Measurements from ENCODE around the gene FBN2. TPM values are rescaled to one million over a fixed set of nuclear protein-coding genes. Genes with fewer than 3 reads are reported as not detected.
"Not testable (repeated sequence)": the region's sequence is repeated elsewhere in the genome, so short reads cannot be mapped to it uniquely, and the experiment has no call there.

The FBN2 gene
- total RNA-seq, 1 donor from 2014 or later = 34.1 TPM

DNA sequence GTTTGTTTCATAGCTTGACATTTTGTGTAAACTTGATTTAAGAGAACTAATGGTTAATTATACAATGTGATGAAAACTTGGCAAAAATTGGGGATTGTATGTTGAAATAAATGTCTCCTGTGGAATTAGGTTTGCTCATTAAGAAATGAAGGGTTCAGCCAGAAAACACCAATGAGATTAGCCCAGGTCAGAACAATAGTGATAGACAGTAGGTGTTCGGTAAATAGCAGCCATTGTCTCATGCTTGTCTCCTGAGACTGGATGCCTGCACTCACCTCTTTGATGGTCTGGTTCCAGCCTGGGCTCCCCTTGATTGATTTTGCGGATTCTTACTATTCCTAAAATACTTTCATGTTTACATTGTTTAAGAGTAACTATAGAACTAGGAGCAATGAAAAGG, 135.5 kb downstream of the FBN2 start:
- Histone ChIP-seq H3K9me3 (replicated peaks) (no peaks in the 10 kb centered on the region), H3K27me3 (ENCODE audit: low read depth) (no peaks in the 10 kb centered on the region), H3K4me1 (no peaks in the 10 kb centered on the region), H3K36me3 (no peaks in the 10 kb centered on the region), H3K4me3 (no peak overlapping the region), H3K27ac (replicated peaks) (no peak overlapping the region)
- DNase-seq = no peak
- intact Hi-C loops (cut with micrococcal nuclease) = no loop called here
- TF ChIP-seq, protein P1, sequence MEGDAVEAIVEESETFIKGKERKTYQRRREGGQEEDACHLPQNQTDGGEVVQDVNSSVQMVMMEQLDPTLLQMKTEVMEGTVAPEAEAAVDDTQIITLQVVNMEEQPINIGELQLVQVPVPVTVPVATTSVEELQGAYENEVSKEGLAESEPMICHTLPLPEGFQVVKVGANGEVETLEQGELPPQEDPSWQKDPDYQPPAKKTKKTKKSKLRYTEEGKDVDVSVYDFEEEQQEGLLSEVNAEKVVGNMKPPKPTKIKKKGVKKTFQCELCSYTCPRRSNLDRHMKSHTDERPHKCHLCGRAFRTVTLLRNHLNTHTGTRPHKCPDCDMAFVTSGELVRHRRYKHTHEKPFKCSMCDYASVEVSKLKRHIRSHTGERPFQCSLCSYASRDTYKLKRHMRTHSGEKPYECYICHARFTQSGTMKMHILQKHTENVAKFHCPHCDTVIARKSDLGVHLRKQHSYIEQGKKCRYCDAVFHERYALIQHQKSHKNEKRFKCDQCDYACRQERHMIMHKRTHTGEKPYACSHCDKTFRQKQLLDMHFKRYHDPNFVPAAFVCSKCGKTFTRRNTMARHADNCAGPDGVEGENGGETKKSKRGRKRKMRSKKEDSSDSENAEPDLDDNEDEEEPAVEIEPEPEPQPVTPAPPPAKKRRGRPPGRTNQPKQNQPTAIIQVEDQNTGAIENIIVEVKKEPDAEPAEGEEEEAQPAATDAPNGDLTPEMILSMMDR (IDR thresholded peaks at IDR 0.05; ENCODE audit: borderline replicate concordance) = no peak

DNA sequence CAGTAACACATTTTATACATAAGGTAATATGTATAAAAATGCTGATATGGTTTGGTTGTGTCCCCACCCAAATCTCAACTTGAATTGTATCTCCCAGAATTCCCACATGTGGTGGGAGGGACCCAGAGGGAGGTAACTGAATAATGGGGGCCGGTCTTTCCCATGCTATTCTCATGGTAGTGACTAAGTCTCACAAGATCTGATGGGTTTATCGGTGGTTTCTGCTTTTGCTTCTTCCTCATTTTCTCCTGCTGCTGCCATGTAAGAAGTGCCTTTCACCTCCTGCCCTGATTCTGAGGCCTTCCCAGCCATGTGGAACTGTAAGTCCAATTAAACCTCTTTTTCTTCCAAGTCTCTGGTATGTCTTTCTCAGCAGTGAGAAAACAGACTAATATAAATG, 137.3 kb downstream of the FBN2 start:
- H3K4me1 ChIP-seq; H3K4me3 ChIP-seq; H3K9me3 ChIP-seq (replicated peaks); H3K36me3 ChIP-seq; H3K27me3 ChIP-seq (ENCODE audit: low read depth); H3K27ac ChIP-seq (replicated peaks); DNase-seq; intact Hi-C loops (cut with micrococcal nuclease): not testable (repeated sequence)

DNA sequence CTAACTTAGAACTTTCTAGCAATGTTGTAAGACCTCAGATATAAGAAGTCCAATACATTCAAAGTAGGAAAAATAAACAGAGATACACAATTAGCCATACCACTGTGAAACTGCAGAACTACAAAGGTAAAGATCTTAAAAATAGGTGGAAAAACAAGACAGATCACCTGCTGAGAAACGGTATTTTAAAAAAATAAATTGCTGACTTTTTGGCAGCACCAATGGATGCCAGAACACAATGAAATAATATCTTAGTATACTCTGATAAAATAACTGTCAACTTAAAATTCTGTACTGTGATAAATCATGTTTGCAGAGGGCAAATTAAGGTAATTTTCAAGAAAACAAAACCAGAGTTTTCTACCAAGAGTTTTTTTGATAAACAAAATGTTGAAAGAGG, 138.9 kb downstream of the FBN2 start:
- DNase-seq = no peak
- intact Hi-C loops (cut with micrococcal nuclease) = no loop called here
- TF ChIP-seq, protein P1 (IDR thresholded peaks at IDR 0.05; ENCODE audit: borderline replicate concordance) = no peak

DNA sequence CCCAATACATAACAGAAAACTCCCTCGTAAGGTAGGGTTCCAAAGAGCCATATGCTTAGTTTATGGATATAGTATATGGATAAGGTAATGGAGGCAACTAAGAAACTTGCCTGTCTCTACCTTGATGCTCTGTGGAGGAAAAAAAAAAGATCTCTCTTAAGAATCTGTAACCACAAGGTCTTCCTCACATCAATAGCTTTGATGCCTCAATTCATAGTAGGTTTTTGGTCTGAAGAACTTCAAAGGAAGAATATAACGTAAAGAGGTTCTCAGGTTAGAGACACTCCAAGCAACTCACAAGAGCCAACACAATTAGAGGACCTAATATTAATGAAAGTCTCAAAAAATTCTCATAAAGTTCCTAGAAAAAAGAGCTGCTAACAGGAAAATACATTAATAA, 140.2 kb downstream of the FBN2 start:
- Histone ChIP-seq H3K36me3 (no peaks in the 10 kb centered on the region), H3K27me3 (ENCODE audit: low read depth) (no peaks in the 10 kb centered on the region), H3K9me3 (replicated peaks) (no peaks in the 10 kb centered on the region), H3K4me1 (peaks cover 8% of the 10 kb centered on the region), H3K27ac (replicated peaks) (no peak overlapping the region), H3K4me3 (no peak overlapping the region)
- TF ChIP-seq, protein P1 (IDR thresholded peaks at IDR 0.05; ENCODE audit: borderline replicate concordance) = no peak
- intact Hi-C loops (cut with micrococcal nuclease) = no loop called here
- no peak for DNase-seq

More for the DNA sequence above, 138.9 kb downstream of the FBN2 start:
- Histone ChIP-seq H3K27ac (replicated peaks) (no peak overlapping the region), H3K4me3 (no peak overlapping the region), H3K36me3 (no peaks in the 10 kb centered on the region), H3K9me3 (replicated peaks) (no peaks in the 10 kb centered on the region), H3K27me3 (ENCODE audit: low read depth) (no peaks in the 10 kb centered on the region), H3K4me1 (peaks cover 8% of the 10 kb centered on the region)

DNA sequence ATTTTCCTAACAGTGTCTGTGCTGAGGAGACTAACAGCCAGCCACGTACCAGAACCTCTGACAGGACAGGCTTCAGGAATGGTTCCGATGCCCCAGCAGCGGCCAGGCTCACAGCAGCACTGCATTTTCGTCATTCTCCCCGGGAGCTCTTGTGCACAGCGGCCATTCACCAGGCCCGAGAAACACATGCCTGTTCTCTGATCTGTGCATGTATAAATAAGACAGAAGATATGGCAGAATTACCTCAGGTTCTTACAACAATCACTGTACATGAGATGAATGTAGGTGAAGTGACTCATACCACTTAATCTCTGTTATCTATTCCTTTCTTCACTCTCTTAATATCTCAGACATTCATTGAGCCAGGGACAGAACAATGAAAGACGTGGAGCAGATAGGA, 143.0 kb downstream of the FBN2 start:
- intact Hi-C loops (cut with micrococcal nuclease) = no loop called here
- peak overlapping the region; percentile 53 for H3K27ac ChIP-seq (replicated peaks)
- H3K9me3 ChIP-seq (replicated peaks) = no peaks in the 10 kb centered on the region
- TF ChIP-seq, protein P1 (IDR thresholded peaks at IDR 0.05; ENCODE audit: borderline replicate concordance) = no peak
- no peak overlapping the region for H3K4me3 ChIP-seq
- DNase-seq = no peak
- no peaks in the 10 kb centered on the region for H3K36me3 ChIP-seq
- peaks cover 8% of the 10 kb centered on the region for H3K4me1 ChIP-seq
- H3K27me3 ChIP-seq (ENCODE audit: low read depth) = no peaks in the 10 kb centered on the region

DNA sequence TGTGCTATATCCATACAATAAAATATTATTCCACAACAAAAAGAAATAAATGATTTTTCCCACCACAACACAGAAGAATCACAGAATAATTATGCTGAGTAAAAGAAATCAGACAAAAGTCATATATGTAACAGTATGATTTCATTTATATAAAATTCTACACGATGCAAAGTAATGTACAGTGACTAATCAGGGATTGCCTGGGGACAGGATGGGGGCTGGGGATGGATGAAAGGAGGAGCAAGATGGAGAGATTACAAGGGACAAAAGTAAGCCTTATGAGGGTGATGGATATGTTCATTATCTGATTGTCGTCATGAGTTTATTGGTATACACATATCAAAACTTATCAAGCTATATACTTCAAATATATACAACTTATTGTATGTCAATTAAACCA, 154.0 kb downstream of the FBN2 start:
- intact Hi-C loops (cut with micrococcal nuclease) = no loop called here

More for the DNA sequence above, 154.0 kb downstream of the FBN2 start:
- Histone ChIP-seq H3K27ac (replicated peaks) (no peak overlapping the region), H3K36me3 (no peaks in the 10 kb centered on the region), H3K4me1 (no peaks in the 10 kb centered on the region), H3K9me3 (replicated peaks) (no peaks in the 10 kb centered on the region), H3K4me3 (no peak overlapping the region), H3K27me3 (ENCODE audit: low read depth) (no peaks in the 10 kb centered on the region)
- TF ChIP-seq, protein P1 (IDR thresholded peaks at IDR 0.05; ENCODE audit: borderline replicate concordance) = no peak
- no peak for DNase-seq
